Fibroblast of upper back skin (primary cell): ENCODE data around the gene FBXW5.

Experiments
- DNase-seq: peaks from one replicate; pipeline ENCODE4 v3.0.0-alpha.2; 2013

FBXW5 gene

DNA sequence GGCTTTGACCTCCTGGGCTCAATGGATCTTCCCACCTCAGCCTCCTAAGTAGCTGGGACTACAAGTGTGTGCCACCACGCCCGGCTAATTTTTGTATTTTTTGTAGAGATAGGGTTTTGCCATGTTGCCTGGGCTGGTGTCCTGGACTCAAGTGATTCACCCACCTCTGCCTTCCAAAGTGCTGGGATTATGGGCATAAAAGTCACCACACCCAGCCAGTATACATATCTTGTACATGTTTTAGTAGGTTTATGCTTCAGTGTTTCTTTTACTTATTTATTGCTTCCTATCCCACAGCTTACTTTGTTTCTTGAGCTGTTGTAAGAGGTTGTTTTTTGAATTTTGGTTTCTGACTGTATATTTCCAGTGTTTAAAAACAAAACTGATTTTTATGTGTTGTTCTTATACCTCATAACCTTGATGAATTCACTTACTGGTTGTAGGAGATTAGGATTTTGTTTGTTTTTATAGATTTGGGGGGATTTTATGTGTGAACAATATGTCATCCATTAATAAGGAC, 12.9 kb downstream of the FBXW5 start:
- no peak for DNase-seq

DNA sequence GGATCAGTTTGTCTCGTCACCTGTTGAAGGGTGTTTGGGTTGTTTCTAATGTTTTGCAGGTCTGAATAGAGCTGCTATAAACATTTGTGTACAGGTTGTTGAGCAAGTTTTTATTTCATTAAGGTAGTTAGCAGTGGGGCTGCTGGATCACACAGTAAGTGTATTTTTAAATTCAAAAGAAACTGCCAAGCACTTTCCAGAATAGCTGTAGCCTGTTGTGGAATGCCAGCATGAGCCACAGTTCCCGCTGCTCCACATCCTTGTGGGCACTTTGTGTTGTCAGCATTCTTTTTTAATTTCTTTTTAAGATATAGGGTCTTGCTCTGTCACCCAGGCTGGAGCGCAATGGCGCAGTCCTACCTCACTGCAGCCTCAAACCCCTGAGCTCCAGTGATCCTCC, 14.5 kb downstream of the FBXW5 start:
- DNase-seq = no peak

DNA sequence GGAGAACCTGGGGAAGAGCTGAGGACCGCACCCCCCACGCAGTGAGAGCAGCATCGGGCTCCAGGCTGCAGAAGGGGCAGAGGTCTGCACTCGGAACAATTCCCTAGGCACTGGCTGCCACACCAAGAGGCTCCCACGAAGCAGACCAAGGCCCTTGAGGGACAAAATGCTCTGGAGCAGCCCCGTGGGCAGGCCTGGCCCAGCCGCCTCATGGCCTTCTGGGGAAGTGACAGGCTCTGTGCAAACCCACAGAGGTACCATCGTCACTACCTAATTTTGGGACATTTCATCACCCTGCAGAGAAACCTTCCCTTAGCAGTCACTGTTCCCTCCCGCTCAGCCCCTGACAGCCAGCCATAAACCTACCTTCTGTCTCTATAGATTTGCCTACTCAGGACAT, 15.9 kb downstream of the FBXW5 start:
- no peak for DNase-seq

DNA sequence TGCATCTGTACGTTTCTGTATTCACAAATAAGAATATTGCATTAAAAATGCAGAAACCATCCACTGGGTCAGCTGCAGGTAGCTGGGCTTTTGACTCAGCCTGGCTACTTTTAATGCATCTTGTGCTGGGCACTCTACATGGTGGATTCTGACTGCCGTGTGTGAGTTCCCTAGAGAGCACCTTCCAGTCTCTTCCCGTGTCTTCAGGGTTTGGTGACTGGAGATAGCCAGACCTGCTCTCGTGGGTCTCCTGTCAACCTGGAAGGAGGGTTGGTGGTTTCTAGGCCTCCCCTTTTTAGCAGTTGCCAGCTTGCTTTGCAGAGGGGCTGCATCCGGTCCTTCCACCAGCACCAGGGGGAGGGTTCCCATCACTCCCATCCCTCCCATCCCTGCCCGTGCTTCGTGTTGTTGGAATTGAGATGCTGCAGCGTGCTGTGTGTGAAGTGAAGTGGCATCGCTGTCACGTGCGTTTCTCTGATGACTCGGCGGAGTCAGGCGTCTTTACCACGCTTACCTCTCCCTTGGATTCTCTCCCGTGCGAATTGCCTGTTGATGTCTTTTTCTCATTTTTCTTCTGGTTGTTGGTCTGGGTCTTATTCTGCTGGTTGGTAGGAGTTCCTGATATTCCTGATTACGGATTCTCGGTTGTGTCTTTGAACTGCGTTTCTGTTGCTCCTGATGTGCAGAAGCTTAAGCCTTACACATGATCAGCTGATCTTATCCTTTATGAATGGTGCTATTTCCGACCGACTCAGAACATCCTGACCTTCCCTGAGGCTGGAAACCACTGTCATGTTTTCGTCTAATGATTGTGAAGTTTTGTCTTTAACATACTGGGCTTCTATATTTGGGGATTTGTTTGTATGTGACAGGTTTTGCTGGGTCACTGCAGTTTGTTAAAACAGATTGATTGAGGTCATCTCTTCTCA, 16.9 kb downstream of the FBXW5 start:
- no peak for DNase-seq

DNA sequence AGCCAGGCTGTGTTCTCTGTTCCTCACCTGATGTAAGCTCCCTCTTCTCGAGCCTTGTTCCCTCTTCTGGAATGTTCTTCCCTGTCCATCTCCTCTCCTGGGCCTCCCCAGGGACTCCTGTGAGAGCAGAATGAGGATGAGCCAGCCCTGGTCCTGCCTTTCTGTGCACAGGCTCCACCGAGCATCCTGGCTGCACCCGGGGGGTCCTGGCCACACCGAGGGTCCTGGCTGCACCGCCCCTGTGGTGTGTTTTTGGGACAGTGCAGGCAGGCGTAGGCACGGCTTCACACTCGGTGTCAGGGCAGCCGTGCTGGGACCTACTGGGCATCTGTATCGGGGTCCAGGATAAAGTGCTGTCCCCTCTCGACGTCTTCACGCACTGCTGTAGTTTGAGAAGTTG, 17.8 kb downstream of the FBXW5 start:
- no peak for DNase-seq

DNA sequence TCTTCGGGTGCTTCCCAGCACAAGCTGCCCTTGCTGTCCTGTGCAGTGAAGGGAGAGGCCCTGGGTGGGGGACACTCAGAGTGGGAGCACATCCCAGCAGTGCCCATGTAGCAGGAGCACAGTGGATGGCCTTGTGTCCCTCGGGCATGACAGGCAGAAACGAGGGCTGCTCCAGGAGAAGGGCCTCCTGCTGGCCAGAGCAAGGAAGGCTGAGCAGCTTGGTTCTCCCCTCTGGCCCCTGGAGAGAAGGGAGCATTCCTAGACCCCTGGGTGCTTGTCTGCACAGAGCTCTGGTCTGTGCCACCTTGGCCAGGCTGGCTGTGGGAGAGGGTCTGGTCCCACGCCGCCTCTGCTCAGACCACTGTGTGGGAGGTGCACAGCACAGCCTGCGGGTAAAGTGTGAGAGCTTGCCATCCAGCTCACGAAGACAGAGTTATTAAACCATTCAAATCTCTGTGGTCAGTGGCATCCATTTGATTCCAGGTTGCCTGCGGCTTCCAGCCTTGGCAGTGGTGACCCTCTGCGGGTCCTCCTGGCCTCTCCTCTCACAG, 18.3 kb downstream of the FBXW5 start:
- DNase-seq = no peak

DNA sequence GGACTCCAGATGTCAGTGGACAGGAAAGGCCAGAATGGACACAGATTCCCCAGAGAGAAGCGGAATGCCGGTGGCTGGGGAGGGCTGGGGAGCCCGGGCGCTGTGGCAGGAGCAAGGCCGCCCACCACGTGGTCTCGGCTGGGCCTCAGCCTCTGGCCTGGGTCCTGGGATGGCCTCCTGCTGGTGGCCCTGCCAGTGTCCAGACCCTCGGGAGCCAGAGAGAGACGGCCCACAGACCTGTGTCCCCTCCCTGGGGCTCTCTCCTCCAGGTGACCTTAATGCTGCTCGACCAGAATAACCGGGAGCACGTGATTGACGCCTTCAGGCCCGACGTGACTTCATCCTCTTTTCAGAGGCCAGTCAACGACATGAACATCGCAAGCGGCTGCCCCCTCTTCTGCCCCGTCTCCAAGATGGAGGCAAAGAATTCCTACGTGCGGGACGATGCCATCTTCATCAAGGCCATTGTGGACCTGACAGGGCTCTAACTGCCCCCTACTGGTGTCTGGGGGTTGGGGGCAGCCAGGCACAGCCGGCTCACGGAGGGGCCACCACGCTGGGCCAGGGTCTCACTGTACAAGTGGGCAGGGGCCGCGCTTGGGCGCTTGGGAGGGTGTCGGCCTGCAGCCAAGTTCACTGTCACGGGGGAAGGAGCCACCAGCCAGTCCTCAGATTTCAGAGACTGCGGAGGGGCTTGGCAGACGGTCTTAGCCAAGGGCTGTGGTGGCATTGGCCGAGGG, 19.0 kb downstream of the FBXW5 start:
- no peak for DNase-seq

DNA sequence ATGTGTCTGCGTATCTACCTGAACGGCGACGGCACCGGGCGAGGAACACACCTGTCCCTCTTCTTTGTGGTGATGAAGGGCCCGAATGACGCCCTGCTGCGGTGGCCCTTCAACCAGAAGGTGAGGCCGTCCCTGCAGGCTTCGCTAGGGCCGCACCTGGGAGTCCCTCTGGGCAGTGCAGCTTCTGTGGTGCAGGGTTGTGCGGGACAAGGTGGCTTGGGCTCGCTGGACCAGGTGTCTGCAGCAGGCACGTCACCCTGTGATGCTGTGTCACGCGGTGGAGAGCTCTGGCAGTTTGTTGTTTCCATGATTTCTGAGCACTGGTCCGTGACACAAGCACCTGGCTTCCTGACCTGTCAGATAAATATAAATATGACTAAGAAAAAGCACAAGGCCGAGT, 20.7 kb downstream of the FBXW5 start:
- DNase-seq = no peak

DNA sequence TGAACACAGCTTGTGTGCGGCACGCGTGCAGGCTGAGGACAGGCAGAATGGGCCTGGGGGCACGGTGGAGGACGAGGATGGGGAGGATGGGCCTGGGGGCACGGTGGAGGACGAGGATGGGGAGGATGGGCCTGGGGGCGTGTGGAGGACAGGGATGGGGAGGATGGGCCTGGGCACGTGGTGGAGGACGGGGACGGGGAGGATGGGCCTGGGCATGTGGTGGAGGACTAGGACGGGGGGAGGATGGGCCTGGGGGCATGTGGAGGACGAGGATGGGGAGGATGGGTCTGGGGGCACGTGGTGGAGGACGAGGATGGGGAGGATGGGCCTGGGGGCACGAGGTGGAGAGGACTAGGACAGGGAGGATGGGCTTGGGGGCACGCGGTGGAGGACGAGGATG, 22.0 kb downstream of the FBXW5 start:
- no peak for DNase-seq

DNA sequence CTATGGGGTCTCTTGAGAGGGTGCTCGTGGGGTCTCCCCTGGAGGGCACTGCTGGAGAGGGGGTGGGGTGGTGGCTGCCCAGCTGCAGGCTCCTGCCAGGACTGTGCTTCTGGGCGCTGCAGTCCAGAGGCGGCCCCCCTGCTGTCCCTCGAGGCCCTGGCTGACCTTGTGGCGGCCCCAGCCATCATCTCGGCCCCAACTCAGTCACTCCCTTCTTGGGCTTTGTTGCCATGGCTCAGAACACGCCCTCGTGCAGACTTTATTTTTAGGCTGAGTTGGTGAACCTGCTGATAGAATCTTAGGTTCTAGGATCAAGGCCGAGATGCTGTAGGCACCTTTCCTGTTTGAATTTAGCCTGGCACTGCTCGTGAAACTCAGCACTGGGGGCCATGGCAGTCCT, 22.8 kb downstream of the FBXW5 start:
- no peak for DNase-seq

DNA sequence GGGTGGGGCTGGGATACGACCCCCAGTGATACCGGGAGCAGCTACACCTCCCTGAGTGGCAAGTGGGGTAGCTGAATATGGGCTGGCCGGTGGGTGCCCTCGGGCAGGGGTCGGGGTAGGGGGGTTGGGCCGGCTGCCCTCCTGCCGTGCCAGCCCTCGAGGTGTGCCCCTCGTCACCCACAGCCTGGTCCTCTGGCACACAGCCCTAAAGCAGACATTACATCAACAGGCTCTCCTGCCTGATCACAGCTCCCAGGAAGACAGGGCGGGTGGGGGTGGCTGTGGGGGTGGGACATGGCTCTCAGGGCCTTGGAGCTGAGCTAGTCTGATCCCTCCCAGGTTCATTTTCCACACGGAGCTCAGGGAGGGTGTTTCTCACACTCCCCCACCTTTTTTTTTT, 23.2 kb downstream of the FBXW5 start:
- no peak for DNase-seq

DNA sequence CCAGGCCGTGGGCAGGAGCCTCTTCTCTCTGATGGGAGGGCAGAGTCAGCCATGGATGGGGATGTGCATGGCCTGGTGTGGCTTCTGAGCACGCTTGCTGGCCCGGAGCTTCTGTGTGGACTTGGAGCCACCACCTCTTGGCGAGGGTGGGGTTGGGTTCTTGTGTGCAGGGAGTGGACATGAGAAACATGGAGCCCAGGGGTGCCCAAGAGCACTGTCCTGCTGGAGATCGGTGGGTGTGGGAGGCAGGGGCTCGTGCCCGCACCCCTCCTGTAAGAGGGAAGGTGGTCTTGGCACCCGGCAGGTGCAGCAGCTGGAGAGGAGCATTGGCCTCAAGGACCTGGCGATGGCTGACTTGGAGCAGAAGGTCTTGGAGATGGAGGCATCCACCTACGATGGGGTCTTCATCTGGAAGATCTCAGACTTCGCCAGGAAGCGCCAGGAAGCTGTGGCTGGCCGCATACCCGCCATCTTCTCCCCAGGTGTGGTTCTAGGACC, 23.8 kb downstream of the FBXW5 start:
- no peak for DNase-seq

DNA sequence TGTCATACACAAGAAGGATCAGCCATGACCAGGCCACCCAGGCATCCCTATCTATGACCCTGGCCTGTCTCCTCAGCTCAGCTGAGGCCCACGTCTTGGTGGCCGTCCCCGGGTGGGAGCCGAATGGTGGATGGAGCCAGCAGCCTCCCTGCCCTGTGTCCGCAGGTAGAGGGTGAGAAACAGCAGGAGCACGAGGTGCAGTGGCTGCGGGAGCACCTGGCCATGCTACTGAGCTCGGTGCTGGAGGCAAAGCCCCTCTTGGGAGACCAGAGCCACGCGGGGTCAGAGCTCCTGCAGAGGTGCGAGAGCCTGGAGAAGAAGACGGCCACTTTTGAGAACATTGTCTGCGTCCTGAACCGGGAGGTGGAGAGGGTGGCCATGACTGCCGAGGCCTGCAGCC, 24.5 kb downstream of the FBXW5 start:
- DNase-seq = no peak

DNA sequence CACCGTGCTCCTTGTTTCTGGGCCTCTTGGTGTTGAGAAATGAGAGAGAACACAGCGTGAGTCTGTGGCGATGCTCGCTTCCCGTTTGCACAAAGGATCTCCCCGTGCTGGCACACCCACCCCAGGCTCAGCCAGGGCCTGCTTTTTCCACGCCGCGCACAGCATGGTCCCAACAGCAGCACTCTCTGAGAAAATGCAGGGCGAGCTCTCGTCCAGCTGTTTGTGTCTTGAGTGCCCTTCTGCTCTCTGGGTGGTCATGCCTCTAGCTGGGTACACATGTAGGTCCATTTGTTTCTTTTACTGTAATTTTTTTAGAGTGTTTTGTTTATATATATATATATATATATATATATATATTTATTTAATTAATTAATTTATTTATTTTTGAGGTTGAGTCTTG, 26.6 kb downstream of the FBXW5 start:
- DNase-seq = no peak

DNA sequence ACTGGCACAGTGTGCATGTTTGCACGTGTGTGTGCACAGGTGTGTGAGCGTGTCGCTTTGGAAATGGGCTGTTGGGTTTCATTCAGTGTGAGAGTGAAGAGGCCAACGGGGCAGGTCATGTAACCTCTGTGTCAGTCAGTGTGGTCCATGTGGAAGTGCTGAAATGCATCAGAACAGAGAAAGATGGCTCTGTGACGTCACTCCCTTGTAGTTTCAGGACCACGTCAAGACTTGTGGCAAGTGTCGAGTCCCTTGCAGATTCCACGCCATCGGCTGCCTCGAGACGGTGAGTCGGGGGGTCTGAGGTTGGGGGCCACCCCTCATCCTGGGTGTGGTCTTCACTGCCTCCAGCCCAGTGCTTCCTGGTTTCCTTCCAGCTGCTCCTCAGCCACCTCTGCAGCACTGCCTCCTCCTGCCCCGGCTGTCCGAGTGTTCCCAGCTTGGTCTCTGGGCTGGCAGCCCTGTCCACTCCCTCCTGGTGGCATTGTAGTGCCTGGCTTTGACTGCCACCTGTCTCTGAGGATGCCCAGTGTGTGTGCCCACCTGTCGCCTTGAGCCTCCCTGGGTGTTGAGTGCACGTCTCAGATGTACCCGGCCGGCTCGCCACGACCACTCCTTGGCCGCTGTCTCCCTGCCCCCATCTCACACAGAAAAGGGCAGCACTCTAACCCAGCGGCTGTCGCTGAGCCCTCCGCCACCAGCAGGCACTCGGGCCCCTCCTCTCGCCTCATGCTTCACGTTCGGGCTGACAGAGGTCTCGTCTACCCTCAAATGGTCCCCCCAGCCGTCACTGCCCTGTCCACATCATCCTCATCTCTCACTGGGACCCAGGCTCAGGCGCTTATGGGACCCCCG, 28.0 kb downstream of the FBXW5 start:
- DNase-seq = no peak

DNA sequence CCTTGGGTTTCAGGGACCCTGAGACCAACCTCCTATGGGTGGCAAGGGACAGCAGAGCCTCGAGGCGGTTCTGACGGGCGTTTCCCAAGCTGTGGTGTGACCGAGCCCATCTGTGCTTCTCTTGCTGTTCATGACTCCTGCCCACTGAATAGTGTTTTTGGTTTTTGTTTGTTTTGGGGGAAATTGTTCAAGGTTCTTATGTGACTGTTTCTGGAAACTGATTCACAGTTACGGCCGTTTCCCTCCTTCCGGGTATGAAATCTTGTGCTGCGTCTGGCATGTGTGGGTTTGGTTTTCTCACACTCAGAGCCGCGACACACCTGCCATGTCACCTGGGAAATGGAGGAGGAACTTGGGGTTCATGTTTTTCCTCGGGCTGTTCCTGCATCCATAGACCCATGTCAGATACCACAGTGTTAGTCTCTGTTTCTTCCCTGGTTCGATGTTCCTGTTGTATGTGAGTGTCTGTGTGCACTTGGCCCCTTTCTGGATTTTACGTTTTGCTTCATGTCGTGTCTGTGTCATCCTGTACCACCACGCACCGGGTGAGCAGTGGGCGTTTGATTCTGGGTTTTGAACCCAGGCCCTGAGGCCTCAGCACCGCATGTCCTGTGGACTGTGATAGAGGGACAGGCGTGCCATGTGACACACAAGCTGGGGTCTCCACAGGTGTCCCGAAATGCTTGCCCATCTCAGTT, 28.8 kb downstream of the FBXW5 start:
- no peak for DNase-seq

DNA sequence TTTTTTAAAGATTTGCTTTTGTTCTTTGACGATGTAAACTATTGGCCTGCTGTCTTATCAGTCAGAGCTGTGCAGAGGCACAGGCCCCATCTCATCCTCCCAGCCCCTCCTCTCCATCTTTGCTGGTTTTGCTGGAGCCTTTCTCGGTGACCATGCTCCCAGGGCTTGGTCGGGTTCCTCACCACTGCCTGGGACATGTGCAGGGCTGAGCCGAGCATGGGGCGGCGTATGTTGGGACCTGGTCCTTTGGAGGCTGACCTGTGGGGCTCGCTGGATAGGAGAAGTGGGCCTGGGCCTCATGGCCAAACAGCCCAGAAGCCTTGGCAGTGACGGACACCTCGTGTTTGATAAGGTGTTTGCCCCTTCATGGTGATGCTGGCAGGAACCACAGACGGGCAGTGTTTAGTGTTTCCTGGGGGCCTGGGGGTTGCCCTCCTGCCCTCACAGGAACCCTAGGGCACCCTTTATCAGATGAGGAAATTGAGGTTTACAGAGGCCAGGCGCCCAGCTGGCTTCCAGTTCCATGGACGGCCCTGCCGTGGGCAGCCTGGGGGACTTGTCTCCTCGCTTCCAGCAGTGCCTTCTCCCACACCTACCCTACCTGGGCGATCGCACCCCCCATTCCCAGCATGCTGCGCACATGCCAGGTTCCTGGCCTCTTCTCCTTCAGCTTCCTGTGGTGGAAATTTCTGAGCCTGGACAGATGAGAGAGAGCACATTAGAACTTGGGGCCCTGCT, 30.7 kb downstream of the FBXW5 start:
- no peak for DNase-seq

DNA sequence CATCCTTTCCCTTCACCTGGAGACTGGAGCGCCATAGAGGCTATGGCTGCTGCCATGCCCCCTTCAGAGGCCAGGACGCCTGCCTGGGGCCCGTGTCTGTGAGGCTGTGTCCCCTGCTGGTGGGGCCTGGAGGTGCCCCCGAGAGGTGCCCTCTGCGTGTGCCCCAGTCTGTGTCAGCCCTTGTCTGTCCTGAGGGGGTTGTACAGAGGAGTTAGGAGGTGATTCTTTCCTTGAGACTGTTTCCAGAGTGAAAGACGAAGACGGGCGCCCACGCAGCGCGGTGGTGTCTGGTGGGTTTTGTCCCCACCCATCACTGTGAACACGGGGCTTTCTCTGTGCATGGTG, 33.7 kb downstream of the FBXW5 start:
- DNase-seq = no peak

DNA sequence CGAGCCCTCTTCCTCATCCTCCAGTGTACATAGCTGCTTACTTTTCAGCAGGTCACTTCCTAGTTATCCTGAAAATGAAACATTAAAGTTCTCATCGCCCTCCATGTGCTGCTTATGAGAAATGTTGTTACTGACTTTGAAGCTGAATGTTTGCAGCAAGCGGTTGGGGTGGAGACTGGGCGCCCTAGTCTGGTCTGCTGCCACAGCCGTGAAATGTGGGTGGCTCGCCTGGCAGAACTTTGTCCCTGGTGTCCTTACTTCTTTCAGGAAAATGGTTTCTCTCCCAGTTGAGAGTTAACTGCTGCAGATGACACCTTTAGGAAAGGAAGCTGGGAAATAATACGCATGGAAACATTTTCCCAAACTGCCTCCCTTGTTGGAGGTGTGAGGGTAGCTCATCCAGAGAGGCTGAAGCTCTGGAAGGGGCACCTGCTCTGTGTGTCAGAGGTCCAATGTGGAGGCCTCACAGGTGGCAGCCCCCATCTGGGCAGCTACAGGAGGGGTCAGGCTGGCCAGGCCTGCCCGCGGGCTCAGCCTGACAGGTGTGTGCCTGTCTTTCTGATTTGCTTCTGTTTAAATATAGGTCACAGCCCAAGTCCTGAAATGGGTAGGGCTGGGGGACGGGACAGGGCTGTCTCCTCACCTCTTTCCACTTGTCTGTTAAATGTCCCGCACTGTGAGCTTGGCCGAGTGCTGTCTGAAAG, 34.2 kb downstream of the FBXW5 start:
- DNase-seq = no peak

DNA sequence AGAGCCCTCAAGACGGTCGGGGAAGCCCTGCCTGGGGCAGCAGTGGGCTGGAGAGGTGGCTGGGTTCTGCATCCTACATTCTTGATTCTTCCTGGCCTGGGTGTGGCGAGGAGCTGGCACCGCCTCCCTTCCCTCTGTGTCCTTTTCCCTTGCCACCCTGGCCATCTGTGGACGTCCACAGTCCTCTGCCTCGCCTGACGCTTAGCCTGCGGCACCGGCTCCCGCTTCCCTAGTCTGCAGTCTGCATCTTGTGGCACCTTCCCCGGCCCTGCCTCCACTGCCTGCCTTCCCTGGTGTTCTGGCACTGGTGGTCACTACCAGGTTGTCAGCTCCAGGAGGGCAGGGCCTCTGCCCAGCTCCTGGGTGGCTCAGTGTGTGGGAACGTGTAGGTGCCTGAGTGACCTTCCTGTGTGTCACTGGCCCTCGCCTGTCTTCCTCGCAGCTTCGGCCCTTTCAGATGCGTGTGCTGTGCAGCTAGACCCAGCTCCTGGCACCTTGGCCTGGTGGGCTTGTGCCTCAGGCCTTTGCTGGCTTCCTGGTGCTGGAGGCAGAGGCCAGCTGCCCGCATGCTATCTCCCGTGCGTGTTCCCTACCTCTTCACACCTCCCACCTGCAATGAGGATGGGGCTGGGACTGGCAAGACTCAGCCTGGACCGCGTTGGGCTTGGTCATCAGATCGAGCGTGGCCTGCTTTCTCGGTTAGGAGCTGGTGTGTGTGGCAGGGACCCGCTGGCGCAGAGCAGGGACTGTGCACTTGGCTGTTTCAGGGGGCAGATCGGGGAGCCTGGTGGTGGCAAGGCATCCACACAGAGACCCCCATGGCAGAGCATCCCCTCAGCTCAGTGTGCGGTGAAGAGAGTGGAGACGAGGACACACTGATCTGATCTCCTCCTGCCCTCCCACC, 37.3 kb downstream of the FBXW5 start:
- DNase-seq = no peak
